ENCODE results near the gene KIF20B.
"Not testable (repeated sequence)": the region's sequence is repeated elsewhere in the genome, so short reads cannot be mapped to it uniquely, and the experiment has no call there.

The KIF20B gene

GRCh38 chr10:89685936-89686335 is 15.5 kb upstream of the KIF20B start:
- DNase-seq: no peak

- DNase-seq: no peak
These were observed 11.4 kb upstream of the KIF20B start for GRCh38 chr10:89690027-89690426.

DNA sequence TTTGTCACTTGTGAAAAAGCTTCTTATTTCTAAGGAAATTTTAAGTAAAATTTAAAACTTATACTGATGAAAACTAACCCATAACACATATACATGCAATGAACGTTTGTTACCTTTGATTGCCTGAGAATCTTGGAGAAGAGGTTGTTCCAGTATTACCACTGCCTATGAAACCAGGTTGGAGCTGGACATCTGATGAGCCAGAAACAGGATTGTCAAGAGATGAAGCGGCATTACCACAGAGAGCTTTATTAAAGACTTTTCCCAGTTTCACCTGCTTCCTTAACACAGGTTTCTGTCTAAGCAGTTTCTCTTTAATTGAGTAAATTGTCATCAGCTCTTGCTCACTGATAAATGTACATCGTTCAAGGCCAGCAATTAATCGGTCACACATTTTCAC is 9.0 kb upstream of the KIF20B start:
- no peak for DNase-seq

GRCh38 chr10:89693176-89693575 is 8.2 kb upstream of the KIF20B start:
- no peak for DNase-seq

DNA sequence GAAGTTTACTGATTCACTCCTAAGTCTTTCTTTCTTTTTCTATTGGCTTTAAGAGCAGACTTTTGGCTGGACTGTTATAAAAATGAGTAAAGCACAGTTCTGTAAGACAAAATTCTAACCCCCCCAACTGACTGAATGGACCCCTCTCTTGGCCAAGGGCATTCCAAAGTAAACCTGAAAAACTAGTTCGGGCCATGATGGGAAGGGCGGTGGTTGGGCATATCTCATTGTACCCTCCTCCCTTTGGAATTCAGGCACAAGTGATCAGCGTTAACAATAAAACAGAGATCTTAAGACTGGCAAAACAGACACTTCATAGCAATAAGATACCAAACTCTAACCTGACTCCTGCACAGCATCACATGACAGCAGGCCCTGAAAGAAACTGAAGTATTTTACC is 6.1 kb upstream of the KIF20B start:
- DNase-seq: no peak

DNA sequence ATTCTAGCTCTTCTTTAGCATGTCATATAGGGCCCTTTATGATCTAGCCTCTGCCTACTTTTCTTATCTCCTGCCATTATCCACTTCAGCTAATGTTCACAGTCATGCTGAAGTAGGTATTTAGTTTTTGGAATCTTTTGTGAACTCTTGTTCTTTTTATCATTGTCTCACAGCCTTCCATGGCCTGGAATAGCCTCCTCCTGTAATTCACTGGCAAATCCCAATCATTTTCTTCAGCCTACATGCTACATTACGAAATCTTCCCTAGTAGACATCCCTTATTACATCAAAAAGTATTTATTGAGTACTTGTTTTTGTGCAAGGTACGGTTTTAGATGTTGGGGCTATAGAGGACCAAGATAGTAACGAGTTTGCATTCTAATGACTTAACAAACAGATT is 3.4 kb upstream of the KIF20B start:
- DNase-seq: no peak

- no peak for DNase-seq
These were observed 1.8 kb upstream of the KIF20B start for GRCh38 chr10:89699581-89700064.

- DNase-seq: no peak
These were observed 508 bp upstream of the KIF20B start for GRCh38 chr10:89700923-89701241.

GRCh38 chr10:89702121-89702480 is 711 bp downstream of the KIF20B start:
- DNase-seq: no peak

- DNase-seq: no peak
These were observed 4.1 kb downstream of the KIF20B start for GRCh38 chr10:89705466-89705865.

GRCh38 chr10:89706011-89706410 is 4.6 kb downstream of the KIF20B start:
- no peak for DNase-seq

DNA sequence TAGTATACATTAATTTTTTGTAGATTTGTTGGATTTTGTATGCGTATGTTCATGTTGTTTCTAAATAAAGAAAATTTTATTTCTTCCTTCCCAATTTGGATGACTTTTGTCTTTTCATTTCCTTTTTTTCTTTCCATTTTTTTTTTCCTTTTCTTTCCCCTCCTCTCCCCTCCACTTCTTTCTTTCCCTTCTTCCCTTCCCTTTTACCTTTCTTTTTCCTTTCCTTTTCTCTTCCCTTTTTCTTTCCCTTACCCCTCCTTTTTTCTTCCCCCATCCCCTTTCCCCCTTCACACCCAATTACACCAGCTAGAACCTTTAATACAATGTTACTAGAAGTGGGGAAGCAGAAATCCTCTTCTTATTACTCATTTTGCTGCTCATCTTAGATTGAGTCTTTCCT is 6.0 kb downstream of the KIF20B start:
- DNase-seq: no peak

DNA sequence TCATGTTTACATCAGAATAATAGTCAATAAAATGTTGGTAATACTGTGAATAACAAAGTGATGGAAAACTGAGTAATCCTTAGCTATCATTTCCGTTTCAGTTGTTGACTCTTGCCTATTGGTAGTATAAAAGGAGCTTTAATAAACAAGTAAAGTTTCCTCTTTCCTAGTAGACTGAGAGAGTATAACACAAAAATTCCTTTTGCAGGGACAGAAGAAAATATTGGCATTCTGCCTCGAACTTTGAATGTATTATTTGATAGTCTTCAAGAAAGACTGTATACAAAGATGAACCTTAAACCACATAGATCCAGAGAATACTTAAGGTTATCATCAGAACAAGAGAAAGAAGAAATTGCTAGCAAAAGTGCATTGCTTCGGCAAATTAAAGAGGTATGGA is 9.4 kb downstream of the KIF20B start:
- no peak for DNase-seq

DNA sequence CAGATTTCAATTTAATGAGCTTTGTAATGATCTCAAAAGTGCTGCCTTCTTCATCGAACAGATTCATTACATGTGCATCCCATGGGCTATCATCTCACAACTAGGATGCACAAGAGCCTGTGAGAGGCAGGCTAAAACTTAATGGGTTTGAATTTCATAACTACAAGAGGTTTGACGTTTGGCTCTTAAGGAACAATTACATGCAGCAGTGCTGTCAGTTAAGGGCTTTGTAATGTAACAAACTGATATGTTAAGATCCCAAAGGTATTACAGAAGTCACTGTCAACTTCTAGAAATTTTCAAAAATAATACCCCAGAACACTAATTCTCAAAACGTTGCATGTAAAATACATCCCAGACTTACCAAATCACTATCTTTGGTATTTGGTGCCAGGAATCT is 33.2 kb downstream of the KIF20B start:
- no peak for DNase-seq

DNA sequence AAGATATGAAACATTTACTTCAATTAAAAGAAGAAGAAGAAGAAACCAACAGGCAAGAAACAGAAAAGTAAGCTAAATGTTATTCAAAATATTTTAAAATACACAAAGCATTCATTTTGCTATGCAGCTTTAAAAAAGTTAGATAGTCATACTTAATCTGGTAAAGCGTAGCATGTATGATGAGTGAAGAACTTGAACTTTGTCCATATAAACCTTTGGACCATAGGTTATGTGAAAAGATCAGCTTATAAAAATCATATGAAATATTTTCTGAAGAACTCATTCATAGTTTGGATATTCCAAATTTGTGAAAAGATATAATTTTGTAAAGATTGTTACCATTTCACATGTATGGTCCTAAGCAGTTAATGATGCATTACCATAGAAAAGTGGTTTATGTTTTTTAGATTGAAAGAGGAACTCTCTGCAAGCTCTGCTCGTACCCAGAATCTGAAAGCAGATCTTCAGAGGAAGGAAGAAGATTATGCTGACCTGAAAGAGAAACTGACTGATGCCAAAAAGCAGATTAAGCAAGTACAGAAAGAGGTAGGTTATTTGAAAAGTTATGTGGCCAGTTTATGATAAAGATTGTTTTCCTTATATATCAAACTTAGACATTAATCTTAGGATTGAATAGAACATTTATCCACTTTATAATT is 37.3 kb downstream of the KIF20B start:
- DNase-seq: no peak

- no peak for DNase-seq
These were observed 39.9 kb downstream of the KIF20B start for GRCh38 chr10:89741126-89741762.

DNA sequence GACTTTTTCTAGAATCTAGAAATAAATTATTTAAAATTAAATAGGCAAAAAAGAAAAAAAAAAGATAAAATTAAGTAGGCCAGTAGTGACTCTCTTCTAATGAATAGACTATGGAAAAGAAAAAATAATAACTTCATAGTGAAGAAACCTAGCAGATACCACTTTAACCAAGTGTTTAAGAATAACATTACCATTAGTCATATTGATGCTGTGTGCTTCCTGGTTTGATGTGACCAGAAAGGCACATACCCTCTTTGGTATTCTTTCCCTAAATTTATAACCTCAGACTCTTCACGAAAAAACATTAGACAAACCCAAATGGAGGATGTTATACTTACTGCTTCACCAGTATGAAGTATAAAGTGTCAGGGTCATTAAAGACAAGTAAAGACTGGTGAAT is 42.6 kb downstream of the KIF20B start:
- no peak for DNase-seq

DNA sequence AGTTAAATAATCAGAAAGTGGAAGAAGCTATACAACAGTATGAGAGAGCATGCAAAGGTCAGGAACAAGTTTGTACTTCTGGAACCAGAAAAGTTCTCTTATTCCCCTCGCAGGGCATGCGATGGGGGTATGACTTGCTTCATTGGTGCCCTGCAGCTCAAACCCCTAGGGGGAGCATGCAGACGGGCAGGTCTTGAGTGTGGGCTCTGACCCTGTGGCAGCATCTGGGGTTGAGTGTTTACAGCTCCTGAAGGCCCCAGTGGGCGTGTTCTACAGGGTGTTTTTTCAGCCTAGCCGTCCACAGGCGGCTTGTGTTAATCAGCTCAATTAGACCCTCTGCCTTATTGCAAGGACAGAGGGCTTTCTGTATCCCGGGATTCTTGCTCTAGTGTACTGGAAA is 44.5 kb downstream of the KIF20B start:
- DNase-seq: no peak

DNA sequence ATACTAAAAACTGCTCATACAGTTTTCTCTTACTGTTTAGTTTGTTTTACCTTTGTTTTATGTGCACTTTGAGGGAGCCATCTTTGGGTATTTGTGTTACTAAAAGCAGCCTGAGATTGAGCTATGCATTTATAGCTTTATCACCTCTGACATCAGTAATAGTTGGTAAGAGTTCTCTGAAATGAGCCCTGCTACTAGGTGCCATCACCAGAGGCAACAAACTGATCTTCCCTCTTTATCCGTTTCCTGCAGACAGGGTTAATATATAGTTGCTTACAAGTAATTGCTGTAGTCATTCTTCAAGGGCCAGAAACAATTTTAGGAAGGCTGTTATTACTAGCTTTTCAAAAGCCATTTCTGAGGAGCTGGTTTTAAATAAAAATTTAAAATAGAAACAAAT is 49.1 kb downstream of the KIF20B start:
- no peak for DNase-seq

DNA sequence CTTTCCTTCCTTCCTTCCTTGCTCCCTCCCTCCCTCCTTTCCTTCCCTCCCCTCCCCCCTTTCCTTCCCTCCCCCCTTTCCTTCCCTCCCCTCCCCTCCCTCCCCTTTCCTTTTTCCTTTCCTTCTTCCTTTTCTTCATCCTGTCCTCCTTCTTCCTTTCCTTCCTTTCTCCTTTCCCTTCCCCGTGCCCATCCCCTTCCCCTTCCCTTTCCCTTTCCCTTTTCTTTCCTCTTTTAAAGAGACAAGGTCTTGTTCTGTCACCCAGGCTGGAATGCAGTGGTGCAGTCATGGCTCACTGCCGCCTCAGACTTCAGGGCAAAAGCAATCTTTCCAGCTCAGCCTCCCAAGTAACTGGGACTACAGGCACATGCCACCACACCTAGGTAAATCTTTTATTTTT is 54.0 kb downstream of the KIF20B start:
- no peak for DNase-seq

GRCh38 chr10:89759531-89759930 is 58.1 kb downstream of the KIF20B start:
- no peak for DNase-seq

DNA sequence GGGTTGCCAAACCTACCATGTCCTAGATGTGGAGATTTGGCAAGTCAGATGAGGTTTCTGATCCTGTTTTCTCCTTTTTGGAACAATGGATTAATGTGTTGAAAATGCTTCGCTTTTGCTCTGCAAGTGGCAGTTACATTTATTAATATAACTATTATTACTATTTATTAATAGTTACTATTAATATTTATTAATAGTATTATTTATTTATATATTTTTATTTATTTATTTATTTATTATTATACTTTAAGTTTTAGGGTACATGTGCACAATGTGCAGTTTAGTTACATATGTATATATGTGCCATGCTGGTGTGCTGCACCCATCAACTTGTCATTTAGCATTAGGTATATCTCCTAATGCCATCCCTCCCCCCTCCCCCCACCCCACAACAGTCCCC is 62.3 kb downstream of the KIF20B start:
- not testable (repeated sequence) for DNase-seq

GRCh38 chr10:89771684-89772083 is 70.3 kb downstream of the KIF20B start:
- DNase-seq: no peak

DNA sequence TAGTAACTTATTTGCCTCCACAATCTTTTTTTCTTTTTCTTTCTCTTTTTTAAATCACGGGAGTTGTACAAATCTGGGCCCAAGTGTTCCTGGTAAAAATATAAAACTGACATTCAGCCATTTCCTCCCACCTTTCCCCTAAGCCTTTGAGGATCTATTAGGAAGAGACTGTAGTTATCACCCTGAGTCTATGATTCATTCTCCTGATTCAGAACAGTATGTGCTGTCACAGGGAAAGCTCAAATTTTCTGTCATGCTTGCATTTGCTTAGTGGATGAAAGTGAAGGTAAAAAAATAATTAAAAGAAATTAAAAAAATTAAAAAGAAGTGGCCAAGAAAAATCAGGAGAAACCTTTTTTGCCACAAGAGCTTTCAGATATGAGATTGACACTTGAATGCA is 71.7 kb downstream of the KIF20B start:
- DNase-seq: no peak

GRCh38 chr10:89776665-89777064 is 75.3 kb downstream of the KIF20B start:
- DNase-seq: no peak
